GOT3 (cell line): Measurements from ENCODE around the gene PRKAR1A.
"Not testable (repeated sequence)": the region's sequence is repeated elsewhere in the genome, so short reads cannot be mapped to it uniquely, and the experiment has no call there.

Experiments used
- DNase-seq: peaks from one replicate; lab custom pipeline; 2025; ENCODE audit warnings: mixed read lengths; lab: John Stamatoyannopoulos, UW

PRKAR1A gene

DNA sequence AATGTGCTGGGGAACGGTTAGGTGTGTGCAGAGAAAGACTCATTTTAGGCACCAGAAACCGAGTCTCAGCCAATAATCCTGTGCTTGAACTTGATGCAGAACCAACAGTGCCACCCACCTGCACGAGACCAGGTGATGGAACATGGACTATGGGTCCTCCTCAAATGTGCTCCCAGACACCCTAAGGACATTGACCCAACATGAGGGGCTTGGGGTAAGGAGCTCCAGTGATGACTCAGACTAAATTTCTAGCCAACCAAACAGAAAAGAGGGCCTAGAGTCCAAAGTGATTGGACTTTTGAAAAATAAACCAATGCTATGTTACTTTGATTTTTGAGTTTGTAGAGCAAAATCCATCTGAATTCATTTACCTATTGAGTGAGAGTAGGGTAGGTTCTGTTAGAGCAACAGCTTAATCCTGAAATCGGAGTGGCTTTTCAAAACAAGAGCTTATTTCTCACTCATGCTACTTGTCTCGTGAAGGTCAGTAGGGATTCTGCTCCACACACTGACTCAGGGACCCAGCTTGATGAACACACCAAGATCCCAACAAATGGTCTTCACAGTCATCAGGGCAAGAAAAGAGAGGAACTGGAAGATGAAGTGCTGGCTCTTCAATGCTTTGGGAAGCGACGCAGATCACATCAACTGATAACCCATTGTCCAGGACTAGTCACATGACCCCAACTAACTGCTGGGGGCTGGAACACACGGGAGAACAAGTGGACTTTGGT, 67.1 kb downstream of the PRKAR1A start:
- DNase-seq: no peak

DNA sequence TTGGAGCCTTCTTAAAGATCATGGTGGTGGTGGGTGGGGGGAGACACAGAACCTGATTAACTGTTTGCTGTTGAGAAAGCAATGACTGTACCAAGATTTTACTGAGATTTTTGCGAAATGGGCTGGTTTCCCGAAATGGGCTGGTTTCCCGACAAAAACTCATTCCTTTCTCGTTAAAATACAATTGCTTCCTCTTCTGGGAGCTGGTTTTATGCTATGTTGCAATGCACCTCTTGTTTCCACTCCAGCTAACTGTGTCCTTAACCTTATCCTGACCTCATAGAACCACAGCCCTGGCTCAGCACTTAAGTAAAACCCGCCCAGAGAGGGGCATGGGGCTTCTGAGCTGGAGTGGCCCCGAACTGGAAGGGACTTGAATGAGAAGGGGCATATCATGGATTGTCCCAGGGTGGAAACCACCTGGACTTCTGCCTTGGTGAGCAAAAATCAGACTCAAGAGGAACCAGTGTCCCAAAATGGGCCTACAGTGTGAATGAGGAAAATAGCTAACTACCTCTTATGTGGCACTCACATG, 68.1 kb downstream of the PRKAR1A start:
- no peak for DNase-seq

DNA sequence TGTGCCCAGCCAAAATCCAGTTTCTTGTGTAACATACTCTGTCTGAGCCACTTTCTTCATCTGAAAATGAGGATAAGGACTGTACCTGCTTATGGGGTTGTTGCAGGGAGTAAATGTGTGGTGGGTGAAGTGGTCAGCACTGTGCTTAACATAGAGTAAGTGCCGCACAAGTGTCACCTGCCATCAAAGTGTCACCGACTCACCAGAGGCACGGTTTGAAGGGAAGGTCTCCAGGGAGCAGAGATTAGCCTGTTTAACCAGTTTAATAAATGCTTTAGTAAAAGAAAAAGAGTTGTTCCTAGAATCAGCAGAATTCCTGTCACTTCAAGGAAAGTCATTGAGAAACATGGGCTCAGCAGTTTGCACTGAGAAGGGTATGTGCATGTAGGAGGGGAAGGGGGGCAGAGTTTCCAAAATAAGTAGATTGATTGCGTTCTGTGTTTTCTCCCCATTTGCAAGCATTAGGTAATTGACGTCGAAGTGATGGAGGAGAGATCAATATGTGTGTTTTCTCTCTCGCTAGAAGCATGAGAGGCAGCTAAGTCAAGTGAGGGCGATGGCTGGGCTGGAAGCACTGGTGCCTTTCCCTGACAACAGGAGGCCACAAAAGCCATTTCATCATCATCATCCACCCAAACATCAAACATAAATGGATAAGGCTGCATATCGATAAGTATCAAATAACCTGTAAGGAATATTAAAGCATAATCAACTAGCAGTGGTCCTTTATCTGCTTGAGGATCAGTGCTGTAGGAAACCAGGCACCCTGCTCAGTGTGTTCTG, 69.8 kb downstream of the PRKAR1A start:
- DNase-seq: no peak

DNA sequence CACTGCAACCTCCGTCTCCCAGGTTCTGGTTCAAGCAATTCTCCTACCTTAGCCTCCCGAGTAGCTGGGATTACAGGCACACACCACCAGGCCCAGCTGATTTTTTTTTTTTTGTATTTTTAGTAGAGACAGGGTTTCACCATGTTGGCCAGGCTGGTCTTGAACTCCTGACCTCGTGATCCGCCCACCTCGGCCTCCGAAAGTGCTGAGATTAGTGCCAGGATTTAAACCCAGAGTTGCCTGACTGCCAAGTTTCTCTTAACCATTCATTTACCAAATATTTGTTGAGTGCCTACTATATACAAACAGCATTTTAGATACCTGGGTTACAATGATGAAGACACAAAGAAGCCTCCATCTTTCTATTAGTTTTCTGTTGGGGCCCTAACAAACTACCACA, 70.6 kb downstream of the PRKAR1A start:
- DNase-seq: not testable (repeated sequence)

DNA sequence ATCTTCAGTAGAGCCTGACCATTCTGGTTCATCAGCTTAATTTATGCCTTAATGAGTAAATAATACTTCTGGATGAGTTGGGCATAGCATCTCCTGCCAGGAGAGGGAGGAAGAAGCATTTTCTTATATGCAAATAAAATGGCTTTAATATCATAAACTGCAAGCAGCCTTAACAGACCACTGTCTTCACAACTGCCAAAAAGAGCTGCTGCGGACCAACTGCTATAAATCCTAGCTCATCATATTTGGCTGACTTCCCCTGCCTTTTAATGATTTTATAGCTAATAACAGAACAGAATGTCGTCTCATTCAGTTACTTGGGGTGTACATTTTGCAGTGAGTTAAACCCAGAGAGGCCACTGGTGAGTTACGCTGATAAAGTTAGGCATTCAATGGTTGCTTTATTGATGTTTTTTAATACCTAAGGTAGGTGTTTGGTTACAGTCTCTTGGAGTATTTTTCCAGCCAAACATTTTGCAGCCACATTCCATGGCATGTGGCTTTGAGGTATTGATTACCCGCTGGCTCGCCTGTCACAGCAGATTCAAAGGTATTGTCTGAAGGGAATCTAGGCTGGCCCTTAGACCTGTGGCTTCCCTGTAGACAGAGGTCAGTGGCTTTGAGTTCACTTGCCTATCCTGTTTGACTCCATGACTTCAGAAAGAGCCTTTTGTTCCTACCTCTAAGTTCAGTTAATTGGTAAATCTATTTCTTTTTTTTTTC, 72.5 kb downstream of the PRKAR1A start:
- no peak for DNase-seq

DNA sequence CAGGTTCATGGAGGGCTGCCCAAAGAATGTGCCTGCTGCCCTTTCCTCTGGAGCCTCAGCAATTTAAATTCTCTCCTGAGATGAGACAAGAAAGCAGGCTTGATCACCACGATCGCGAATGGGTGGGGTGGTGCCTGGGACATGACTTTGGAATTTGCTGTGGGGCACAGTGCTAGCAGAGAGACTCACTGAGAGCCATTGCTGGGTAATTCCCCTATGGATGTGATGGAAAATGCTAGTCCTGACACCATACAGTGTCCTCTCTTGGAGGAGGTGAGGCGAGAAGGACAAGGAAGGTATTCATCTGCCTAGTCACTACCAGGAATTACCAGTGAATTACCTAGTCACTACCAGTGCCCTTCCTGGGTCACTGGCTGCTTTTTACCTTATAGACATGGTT, 73.4 kb downstream of the PRKAR1A start:
- DNase-seq: no peak

DNA sequence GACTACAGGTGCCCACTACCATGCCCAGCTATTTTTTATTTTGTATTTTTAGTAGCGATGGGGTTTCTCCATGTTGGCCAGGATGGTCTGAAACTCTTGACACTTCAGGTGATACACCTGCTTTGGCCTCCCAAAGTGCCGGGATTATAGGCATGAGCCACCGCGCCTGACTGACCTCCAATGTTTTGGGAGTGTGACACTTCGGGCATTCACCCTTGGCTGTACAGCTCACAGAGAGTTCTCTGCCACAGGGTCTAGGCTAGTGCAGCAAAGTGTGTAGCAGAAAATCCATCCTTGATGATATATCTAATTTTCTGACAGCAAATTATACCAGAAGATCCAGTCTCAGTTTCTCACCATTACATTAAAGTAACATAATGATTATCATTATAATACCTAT, 74.8 kb downstream of the PRKAR1A start:
- no peak for DNase-seq

DNA sequence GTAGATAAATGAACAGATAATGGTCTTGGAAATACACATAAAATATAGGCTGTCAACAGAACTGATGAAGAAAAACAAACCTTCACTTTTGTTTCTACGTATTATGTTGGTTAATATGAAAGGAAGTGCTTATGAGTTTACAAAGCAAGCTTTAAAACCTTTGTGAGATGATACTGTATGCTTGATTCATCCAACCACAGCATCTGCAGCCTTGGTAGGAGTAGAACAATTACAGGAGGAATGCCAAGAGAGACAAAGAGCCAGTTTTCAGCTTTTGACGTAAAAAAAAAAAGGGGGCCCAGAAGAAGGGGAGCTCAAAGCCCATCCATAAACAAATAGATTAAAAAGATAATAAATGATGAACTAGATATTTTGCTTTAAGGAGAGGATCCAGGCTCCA, 75.6 kb downstream of the PRKAR1A start:
- no peak for DNase-seq

DNA sequence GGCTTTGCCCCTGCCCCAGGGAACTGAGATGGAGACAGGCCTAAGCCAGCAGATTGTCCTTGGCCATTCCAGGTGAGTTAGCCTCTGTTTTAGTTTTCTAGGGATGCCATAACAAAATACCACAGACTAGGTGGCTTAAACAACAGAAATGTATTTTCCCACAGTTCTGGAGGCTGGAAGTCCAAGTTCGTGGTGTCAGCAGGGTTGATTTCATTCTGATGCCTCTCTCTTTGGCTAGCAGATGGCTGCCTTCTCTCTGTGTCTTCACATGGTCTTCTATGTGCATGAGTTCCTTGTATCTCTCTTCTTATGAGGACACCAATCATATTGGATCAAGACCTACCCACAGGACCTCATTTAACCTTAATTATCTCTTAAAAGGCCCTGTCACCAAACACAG, 76.1 kb downstream of the PRKAR1A start:
- DNase-seq: no peak

DNA sequence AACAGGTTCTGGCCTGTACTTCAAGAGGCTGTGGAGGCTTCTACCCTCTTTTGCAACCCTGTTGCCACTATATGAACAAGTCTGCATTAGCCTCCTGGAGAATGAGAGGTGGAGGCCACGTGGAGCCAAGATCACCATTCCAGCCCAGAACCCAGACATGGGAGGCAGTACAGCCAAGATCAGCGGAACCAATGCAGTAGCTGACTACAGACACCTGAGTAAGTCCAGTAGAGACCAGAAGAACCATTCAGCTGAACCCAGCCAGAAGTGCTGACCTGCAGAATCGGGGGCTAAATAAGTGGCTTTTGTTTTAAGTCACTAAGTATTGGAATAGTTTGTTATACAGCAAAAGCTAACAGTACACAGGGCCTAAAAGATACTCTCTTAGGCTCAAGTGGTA, 76.9 kb downstream of the PRKAR1A start:
- no peak for DNase-seq

DNA sequence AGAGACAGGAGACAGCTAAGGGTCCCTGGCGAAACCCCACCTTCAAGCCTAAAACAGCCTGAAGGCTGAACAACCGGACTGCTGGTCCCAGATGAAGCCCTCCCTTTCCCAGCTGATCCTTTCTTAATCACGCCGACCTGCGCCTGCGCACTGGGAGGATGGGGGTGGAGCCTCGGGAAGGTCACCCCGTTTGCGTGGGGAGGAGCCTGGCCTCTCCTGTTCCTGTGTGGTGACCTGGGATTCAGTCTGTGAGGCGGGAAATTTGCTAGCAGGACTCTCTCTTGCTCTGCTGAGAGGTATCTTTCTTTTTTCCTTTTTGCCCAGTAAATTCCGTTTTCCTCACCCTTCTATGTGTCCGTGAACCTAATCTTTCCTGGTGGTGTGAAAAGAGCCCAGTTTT, 79.4 kb downstream of the PRKAR1A start:
- no peak for DNase-seq

DNA sequence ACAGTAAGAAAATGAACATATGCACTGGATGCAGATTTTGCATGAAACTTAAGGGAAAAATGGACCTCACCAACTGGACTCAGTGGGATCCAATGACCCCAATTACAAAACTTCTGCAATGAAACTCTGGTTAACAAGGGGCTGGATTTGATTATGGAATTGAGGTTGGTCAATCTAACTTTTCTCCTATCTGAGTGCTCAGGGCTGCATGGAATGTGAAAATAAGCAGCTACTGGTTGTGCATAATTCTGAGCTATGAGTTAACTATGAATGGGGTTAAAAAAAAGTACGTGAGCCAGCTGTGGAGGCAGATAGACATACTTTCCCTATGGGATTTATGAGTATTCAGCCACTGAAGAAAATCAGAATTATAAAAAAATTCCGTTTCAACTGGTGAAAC, 79.8 kb downstream of the PRKAR1A start:
- no peak for DNase-seq

DNA sequence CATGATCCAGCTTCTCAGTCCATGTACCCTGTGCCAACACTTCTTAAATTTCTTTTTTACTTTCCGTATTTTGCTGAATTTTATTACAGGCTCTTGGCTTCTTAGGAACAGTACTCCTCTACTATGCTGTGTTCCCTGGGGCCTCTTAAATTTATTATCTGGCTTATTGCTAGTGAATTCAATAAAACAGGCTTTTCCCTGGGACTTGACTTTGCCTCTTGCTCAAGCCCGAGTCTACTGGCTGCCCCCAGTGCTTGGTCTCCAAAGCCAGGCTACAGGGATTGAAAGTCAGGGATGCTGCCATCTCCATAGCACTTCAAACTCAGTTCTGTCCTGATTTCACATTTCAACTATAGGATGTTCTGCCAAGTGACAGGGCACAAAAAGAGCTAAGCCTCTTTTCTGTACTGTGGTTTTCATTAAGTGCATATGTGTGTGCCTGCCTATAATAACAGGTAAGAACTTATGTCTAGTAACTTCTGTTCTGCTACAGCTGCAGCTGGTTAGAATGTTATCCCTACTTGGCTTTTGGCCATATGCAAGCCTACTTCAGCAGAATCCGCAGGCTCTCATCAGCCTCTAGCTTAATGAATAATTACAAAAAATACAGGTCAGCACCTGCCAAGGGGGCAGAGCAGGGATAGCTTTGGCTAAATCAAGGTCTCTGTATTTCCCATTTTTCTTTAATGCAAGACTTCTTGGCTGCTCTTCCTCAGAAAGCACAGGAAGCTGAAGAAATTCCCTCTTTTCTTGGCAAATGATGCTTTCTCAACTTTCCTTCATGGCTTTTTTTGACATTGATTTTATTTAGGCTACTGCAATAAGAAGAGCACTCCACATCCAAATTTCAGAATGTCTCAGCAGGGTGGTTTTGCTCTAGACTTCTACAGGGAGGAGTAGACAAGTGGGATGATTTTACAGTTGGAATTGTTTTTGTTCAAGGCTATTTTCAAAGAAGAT, 80.7 kb downstream of the PRKAR1A start:
- DNase-seq: no peak

DNA sequence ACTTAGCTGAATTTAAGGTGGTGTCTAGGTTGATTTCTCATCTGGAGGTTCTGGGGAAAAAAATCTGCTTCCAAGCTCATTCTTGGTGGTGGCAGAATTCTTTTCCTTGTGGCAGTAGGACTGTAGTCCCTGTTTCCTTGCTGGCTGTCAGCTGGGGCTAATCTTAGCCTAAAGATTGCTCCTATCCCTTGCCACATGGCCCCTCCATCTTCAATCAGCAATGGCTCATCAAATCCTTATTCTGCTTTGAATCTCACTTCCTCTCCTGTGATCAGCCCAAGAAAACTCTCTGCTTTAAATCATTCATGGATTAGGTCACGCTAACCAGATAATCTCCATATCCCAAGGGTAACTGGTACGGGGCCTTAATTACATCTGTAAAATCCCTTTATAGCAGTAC, 82.3 kb downstream of the PRKAR1A start:
- DNase-seq: no peak

DNA sequence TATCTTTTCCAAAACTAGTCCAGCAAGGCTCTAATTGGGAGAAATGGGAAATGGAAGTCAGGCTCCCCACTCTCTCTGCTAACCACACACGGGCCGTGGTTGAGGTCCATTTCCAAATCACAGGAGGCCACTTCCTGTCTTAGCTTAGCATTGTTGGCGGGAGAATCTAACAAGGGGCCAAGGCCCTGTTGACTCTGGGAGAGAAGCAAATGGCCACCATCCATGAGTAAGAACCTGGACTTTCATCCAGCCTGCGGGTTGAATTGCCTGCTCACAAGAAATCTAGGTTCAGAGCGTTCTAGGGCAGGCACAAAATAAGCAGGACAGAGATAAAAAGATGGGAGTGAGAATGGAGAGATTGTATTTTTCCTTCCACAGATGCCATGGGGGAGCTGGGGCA, 83.3 kb downstream of the PRKAR1A start:
- no peak for DNase-seq

DNA sequence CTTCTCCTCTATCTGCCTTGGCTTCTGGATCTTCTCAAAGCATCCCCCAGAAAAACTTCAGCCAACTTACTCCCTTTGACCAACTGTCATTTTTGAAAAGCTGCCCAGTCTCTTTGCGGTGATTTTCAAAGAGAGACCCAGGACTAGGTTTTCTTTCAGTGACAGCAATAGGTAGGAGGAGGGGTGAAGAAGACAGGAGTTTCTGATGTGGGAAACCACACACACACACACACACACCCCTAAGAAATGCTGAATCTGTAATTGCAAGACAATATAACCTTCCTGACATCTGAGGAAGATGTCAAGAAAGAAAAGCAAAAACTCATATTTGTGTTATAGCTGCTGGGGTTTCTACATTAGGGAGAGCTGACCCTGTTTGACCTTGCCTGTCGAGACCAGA, 83.8 kb downstream of the PRKAR1A start:
- no peak for DNase-seq

DNA sequence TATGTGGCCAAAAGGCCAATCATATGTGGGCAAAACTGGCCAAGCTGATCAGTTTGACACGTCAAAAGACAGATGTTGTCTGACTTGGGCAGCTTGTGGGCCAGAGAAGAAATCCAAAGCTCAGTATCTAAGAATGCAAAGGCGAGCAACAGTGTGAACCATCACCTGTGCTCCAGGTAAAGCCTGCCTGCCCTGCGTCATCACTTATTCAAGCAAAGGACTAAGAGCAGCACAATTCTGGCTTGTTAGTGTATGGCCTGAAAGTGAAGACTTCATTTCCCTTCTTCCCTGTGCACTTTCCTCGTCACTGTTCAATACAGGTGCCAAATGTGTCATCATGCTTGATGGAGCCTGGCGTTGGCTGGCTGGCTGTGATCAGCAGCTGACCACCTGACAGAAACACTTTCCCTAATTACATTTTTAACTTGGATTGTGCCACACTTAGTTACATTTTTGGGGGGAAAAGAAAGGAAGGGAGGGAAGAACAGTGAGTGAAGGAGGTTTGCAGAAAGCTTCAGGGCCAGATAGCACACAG, 84.2 kb downstream of the PRKAR1A start:
- no peak for DNase-seq

DNA sequence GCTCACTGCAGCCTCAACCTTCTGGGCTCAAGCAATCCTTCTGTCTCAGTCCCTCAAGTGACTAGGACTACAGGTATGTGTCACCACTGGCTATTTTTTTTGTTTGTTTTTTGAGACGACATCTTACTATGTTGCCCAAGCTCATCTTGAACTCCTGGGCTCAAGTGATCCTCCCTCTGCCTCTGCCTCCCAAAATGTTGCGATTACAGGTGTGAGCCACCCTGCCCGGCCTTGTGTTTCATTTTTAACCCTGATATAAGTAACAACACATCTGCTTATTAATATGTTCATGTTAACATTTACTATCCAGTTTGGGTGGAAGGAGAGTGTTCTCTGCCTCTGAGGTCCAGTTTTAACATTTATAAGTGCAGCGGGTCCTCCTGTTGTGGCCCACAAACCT, 85.8 kb downstream of the PRKAR1A start:
- no peak for DNase-seq

DNA sequence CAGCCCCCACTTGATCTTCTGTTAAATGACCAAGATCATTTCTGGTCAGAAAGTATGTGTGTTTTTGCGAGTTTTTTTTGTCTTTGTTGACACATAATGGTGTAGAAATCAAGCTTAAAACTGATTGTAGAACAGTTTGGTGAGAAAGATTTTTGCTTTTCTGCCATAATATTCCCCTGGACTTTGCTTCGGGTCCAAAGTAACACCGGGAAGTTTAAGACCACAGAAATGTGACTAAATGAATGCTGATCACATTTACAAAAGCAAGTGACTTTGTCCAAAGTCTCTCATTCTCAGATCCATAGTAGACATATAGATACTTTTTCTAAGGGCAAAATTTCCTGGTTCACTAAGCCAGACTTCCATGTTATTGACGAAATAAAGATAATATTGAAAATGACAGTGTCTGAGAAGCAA, 86.3 kb downstream of the PRKAR1A start:
- no peak for DNase-seq

DNA sequence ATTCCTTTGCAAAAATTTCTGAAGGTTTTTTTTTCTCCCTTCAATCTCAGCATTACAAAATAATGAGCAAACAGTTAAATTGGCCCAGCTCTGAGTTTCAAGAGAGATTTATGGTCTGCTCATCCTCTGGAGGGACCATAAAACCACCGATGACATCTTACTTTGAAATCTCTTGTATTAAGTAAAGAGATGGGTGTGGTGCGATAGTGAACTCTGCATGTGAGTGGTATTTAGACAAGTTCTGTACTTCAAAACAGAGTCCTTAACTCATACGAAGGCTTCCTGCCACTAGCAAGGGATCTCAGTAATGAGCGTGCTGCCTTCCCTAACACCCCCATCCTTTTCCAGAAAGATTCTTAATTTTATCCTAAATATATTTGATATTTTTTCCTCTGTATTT, 86.9 kb downstream of the PRKAR1A start:
- no peak for DNase-seq

DNA sequence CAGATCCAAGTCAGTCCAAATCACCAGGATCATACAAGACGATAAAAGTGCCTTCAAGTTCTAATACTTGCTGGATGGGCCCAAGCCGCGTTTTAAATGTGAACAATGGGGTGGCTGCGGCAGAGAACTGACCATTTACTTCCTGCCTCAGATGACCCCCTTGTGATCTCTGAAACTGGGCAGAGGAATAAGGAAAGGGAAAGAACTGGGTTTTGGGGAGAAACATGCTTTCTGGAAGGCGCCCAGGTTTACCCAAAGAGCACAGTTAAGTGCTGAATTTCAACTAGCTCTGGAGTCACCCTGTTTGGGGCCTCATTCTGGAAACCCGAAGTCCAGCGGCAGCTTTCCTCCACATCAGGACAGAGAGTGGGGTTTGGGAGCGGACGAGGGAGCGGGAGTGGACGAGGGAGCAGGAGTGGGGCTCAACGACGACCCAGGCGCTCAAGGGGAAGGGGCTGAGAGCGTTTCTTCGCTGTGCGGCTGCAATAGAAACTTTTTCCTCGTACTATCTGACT, 87.4 kb downstream of the PRKAR1A start:
- no peak for DNase-seq
